Rectal smooth muscle tissue (tissue), 1 donor: ENCODE data around the gene ZNF728.
"Not testable (repeated sequence)": the region's sequence is repeated elsewhere in the genome, so short reads cannot be mapped to it uniquely, and the experiment has no call there.

Source experiments
- H3K27ac ChIP-seq: one replicate; pipeline ENCODE4 v1.7.0; 2013; ENCODE audit warnings: low read depth, low read length, inconsistent platforms
- H3K27me3 ChIP-seq: one replicate; pipeline ENCODE4 v1.7.0; 2013; ENCODE audit warnings: low read length; ENCODE audit not compliant: control insufficient read depth, insufficient read depth
- H3K36me3 ChIP-seq: one replicate; pipeline ENCODE4 v1.7.0; 2013; ENCODE audit warnings: low read length; ENCODE audit not compliant: control insufficient read depth, insufficient read depth
- H3K4me1 ChIP-seq: one replicate; pipeline ENCODE4 v1.7.0; 2013; ENCODE audit warnings: low read length; ENCODE audit not compliant: control insufficient read depth, insufficient read depth
- H3K4me3 ChIP-seq: one replicate; pipeline ENCODE4 v1.7.0; 2013; ENCODE audit warnings: low read length
- H3K9ac ChIP-seq: one replicate; pipeline ENCODE4 v1.7.0; 2013; ENCODE audit warnings: low read length

The ZNF728 gene

GRCh38 chr19:23002690-23003422 lies at the start of gene ZNF728:
Gene ZNF728 (minus strand): TSS chr19:23003176. CDS start chr19:23003030, 146 bp downstream.
- Histone ChIP-seq H3K4me3 (peak within 1 kb of the TSS; percentile 60), H3K9ac (no peak within 1 kb of the TSS), H3K27ac (peak within 1 kb of the TSS; percentile 70)

GRCh38 chr19:23052349-23052748 lies 49.4 kb upstream of the ZNF728 start:
- Histone ChIP-seq H3K27ac (no peak overlapping the region), H3K4me3 (no peak overlapping the region), H3K9ac (no peak overlapping the region), H3K4me1 (no peaks in the 10 kb centered on the region), H3K27me3 (no peaks in the 10 kb centered on the region), H3K36me3 (no peaks in the 10 kb centered on the region)

More at GRCh38 chr19:23002690-23003422, at the start of gene ZNF728:
- no peaks in the 10 kb centered on the region for H3K4me1 ChIP-seq
- H3K36me3 ChIP-seq: no peaks in the 10 kb centered on the region
- H3K27me3 ChIP-seq: no peaks in the 10 kb centered on the region

GRCh38 chr19:23049256-23049655 lies 46.3 kb upstream of the ZNF728 start:
- Histone ChIP-seq H3K27me3 (no peaks in the 10 kb centered on the region), H3K27ac (no peak overlapping the region), H3K36me3 (no peaks in the 10 kb centered on the region), H3K9ac (no peak overlapping the region), H3K4me1 (no peaks in the 10 kb centered on the region), H3K4me3 (no peak overlapping the region)

GRCh38 chr19:23046743-23047142 lies 43.8 kb upstream of the ZNF728 start:
- Histone ChIP-seq H3K4me1 (no peaks in the 10 kb centered on the region), H3K36me3 (no peaks in the 10 kb centered on the region), H3K4me3 (no peak overlapping the region), H3K27ac (no peak overlapping the region), H3K27me3 (no peaks in the 10 kb centered on the region), H3K9ac (no peak overlapping the region)

- H3K27ac ChIP-seq: no peak overlapping the region
- no peaks in the 10 kb centered on the region for H3K36me3 ChIP-seq
- no peak overlapping the region for H3K9ac ChIP-seq
- no peaks in the 10 kb centered on the region for H3K27me3 ChIP-seq
- no peak overlapping the region for H3K4me3 ChIP-seq
- H3K4me1 ChIP-seq: no peaks in the 10 kb centered on the region
Measured at GRCh38 chr19:23033721-23034120, 30.7 kb upstream of the ZNF728 start.

GRCh38 chr19:23015660-23016059 lies 12.7 kb upstream of the ZNF728 start:
- Histone ChIP-seq H3K9ac (no peak overlapping the region), H3K27ac (no peak overlapping the region), H3K36me3 (no peaks in the 10 kb centered on the region), H3K4me3 (no peak overlapping the region), H3K27me3 (no peaks in the 10 kb centered on the region), H3K4me1 (no peaks in the 10 kb centered on the region)

- H3K4me3 ChIP-seq, H3K36me3 ChIP-seq, H3K27me3 ChIP-seq, H3K9ac ChIP-seq, H3K4me1 ChIP-seq, H3K27ac ChIP-seq: not testable (repeated sequence)
Measured at GRCh38 chr19:22994957-22995356, 8.0 kb downstream of the ZNF728 start.

- Histone ChIP-seq H3K4me3 (no peak overlapping the region), H3K36me3 (peaks cover 5% of the 10 kb centered on the region), H3K27me3 (no peaks in the 10 kb centered on the region), H3K27ac (no peak overlapping the region), H3K9ac (no peak overlapping the region), H3K4me1 (no peaks in the 10 kb centered on the region)
Measured at GRCh38 chr19:22976248-22976647, 26.7 kb downstream of the ZNF728 start.

GRCh38 chr19:22975546-22976136 lies 27.3 kb downstream of the ZNF728 start:
- not testable (repeated sequence) for H3K9ac ChIP-seq, H3K4me3 ChIP-seq, H3K4me1 ChIP-seq, H3K27ac ChIP-seq, H3K36me3 ChIP-seq, H3K27me3 ChIP-seq

- no peaks in the 10 kb centered on the region for H3K4me1 ChIP-seq
- H3K27ac ChIP-seq: no peak overlapping the region
- no peak overlapping the region for H3K9ac ChIP-seq
- H3K36me3 ChIP-seq: no peaks in the 10 kb centered on the region
- H3K4me3 ChIP-seq: no peak overlapping the region
- no peaks in the 10 kb centered on the region for H3K27me3 ChIP-seq
Measured at GRCh38 chr19:22945560-22945959, 57.4 kb downstream of the ZNF728 start.

- no peak overlapping the region for H3K27ac ChIP-seq
- no peak overlapping the region for H3K9ac ChIP-seq
- H3K4me1 ChIP-seq: no peaks in the 10 kb centered on the region
- H3K27me3 ChIP-seq: no peaks in the 10 kb centered on the region
- no peak overlapping the region for H3K4me3 ChIP-seq
- H3K36me3 ChIP-seq: no peaks in the 10 kb centered on the region
Measured at GRCh38 chr19:22935151-22935550, 67.8 kb downstream of the ZNF728 start.

- not testable (repeated sequence) for H3K36me3 ChIP-seq, H3K4me3 ChIP-seq, H3K27me3 ChIP-seq, H3K9ac ChIP-seq, H3K27ac ChIP-seq, H3K4me1 ChIP-seq
Measured at GRCh38 chr19:22927576-22927975, 75.4 kb downstream of the ZNF728 start.

- not testable (repeated sequence) for H3K27ac ChIP-seq, H3K4me1 ChIP-seq
Measured at GRCh38 chr19:22925181-22925580, 77.8 kb downstream of the ZNF728 start.

More at GRCh38 chr19:22925181-22925580, 77.8 kb downstream of the ZNF728 start:
- not testable (repeated sequence) for H3K36me3 ChIP-seq, H3K27me3 ChIP-seq, H3K4me3 ChIP-seq, H3K9ac ChIP-seq
